Lung (tissue), 12 donors: ENCODE data around the gene ZFAND4. TPM values are rescaled to one million over a fixed set of nuclear protein-coding genes. Genes with fewer than 3 reads are reported as not detected.

Experiments
- ATAC-seq: fragments of 200-7000 bp; cut with Tn5 transposase; one replicate; pipeline ENCODE4 v1.9.1; 2020; ENCODE audit warnings: moderate number of reproducible peaks; ENCODE audit not compliant: insufficient read depth, low FRiP score
- DNase-seq, 3 donors: peaks; one replicate each; pipeline ENCODE4 v3.0.0-alpha.2; 2013 to 2017
- H3K27ac ChIP-seq, 2 donors: one replicate each; pipeline ENCODE4 v1.5.1; 2013; ENCODE audit warnings: mild to moderate bottlenecking in 2 of 2, moderate library complexity in 2 of 2, control low read depth in 1 of 2, inconsistent platforms in 1 of 2, low read depth in 1 of 2, low read length in 1 of 2
- H3K27me3 ChIP-seq, 3 donors: one replicate each; pipeline ENCODE4 v1.5.1; 2013; ENCODE audit warnings: low read length in 2 of 3; ENCODE audit not compliant: control insufficient read depth in 3 of 3, insufficient read depth in 3 of 3
- H3K36me3 ChIP-seq, 4 donors: one replicate each; pipeline ENCODE4 v1.5.1; 2013; ENCODE audit warnings: low read length in 4 of 4, mild to moderate bottlenecking in 1 of 4, moderate library complexity in 1 of 4; ENCODE audit not compliant: control insufficient read depth in 4 of 4, insufficient read depth in 4 of 4
- H3K4me1 ChIP-seq, 5 donors: one replicate each; pipeline ENCODE4 v1.5.1; 2013; ENCODE audit warnings: low read length in 5 of 5, mild to moderate bottlenecking in 2 of 5, moderate library complexity in 1 of 5; ENCODE audit not compliant: control insufficient read depth in 5 of 5, insufficient read depth in 5 of 5
- H3K4me3 ChIP-seq: one replicate; pipeline ENCODE4 v1.5.1; 2013; ENCODE audit warnings: mild to moderate bottlenecking, control low read depth, moderate library complexity
- H3K9ac ChIP-seq, 2 donors: one replicate each; pipeline ENCODE4 v1.5.1; 2013; ENCODE audit warnings: low read length in 2 of 2, control low read depth in 1 of 2; ENCODE audit not compliant: insufficient read depth in 1 of 2
- H3K9me3 ChIP-seq, 4 donors: one replicate each; pipeline ENCODE4 v1.5.1; 2013; ENCODE audit warnings: low read length in 3 of 4, mild to moderate bottlenecking in 1 of 4, moderate library complexity in 1 of 4; ENCODE audit not compliant: control insufficient read depth in 4 of 4, insufficient read depth in 3 of 4
- CTCF ChIP-seq: IDR thresholded peaks from 2 replicates; pipeline ENCODE4 v1.5.1; 2012; ENCODE audit warnings: mild to moderate bottlenecking; ENCODE audit errors: control extremely low read depth, extremely low read depth
- WGBS, 2 donors: extraction: QIAGEN DNeasy Blood & Tissue Kit; methylation state at CpG; one replicate each; pipeline ENCODE4 v1.1.7; 2013; 5-methylcytosine and 5-hydroxymethylcytosine counted together
- polyA plus RNA-seq, 2 donors: library from polyadenylated mRNA; stranded (reverse); fragments of 200-250 nt; gene quantifications; one replicate each; pipeline ENCODE4 v1.2.1, GENCODE V29; 2013
- total RNA-seq, 2 donors: library from RNA; depleted of rRNA in 1 of 2; stranded (reverse); fragments of >200 nt in 1 of 2; gene quantifications; one replicate each; pipeline ENCODE4 v1.2.1, GENCODE V29; 2014 to 2021
- donor health status: control.
- donor health status: control.
- donor health status: Bipolar disorder and iron deficiency.
- donor health status: healthy.
- donor health status: DM: yes; HTN: yes; CAD: no.

The ZFAND4 gene
- total and polyA plus RNA-seq, 4 donors: 4.4 to 19.1 (median 11.5) TPM

DNA sequence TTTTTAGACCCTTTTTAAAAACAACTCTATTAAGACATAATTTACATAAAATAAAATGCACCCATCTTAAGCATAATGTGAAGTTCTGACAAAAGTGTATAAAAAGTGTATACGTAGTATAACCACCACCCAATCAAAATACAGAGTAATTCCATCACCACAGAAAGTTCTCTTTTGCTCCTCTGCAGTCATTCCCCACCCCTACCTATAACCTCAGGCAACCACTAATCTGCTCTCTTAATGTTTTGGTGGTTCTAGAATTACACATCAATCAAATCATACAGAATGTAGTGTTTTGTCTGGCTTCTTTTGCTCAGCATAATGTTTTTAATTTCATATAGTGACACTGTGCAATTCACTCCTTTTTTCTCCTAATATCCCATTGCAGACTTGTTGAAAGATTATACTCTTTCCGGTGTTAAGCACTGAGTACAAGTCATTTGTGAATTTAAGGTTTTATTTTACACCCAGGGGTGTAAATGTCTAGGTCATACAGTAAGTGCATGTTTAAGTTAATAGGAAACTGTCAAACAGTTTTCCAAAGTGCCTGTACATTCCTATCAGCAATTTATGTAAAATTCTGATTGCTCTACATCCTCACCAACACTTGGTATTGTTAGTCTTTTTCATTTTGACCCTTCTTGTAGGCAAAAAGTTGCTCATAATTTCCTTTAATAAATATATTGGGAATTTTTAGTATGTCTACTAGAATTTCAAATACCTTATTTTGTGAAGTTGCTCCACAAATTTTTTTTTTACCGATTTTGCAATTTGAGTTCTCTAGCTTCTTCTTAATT lies 86.3 kb downstream of the ZFAND4 start:
- DNase-seq (no peak), ATAC-seq (no peak)
- WGBS, 2 donors: 97 to 99% methylated on average over 3 of the region's 3 CpGs
- peaks cover 0 to 11% (median 0%) of the 10 kb centered on the region in 5 donors for H3K4me1 ChIP-seq
- no peak overlapping the region for H3K4me3 ChIP-seq
- no peak for TF ChIP-seq CTCF
- no peaks in the 10 kb centered on the region for H3K27me3 ChIP-seq
- no peak overlapping the region for H3K9ac ChIP-seq
- H3K27ac ChIP-seq: no peak overlapping the region
- peaks cover 0 to 6% (median 1%) of the 10 kb centered on the region in 4 donors for H3K36me3 ChIP-seq
- peaks cover 0 to 11% (median under 1%) of the 10 kb centered on the region in 4 donors for H3K9me3 ChIP-seq

DNA sequence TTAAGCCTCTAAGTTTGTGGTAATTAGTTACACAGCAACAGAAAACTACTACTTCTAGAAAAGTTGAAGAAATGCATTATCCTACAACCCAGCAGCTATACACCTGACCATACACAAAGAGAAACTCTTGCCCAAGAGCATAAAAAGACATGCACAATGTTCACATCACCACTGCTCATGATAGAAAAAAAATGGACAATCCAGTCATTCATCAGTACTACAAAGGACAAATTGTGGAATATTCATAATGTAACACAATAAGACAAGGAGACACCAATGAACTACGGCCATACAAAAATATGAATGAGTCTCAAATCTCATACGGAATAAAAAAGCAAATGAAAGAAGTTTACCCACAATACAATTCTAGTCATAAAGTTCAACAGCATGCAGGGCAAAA lies 87.4 kb downstream of the ZFAND4 start:
- DNase-seq: no peak
- WGBS, 2 donors: 93 to 96% methylated on average over 2 of the region's 2 CpGs
- no peak for TF ChIP-seq CTCF
- Histone ChIP-seq H3K9me3 (peaks cover 0 to 11% (median under 1%) of the 10 kb centered on the region in 4 donors), H3K4me3 (no peak overlapping the region), H3K36me3 (peaks cover 0 to 5% (median 1%) of the 10 kb centered on the region in 4 donors), H3K27ac (no peak overlapping the region), H3K4me1 (peaks cover 0 to 17% (median 0%) of the 10 kb centered on the region in 5 donors), H3K9ac (no peak overlapping the region), H3K27me3 (no peaks in the 10 kb centered on the region)
- no peak for ATAC-seq

DNA sequence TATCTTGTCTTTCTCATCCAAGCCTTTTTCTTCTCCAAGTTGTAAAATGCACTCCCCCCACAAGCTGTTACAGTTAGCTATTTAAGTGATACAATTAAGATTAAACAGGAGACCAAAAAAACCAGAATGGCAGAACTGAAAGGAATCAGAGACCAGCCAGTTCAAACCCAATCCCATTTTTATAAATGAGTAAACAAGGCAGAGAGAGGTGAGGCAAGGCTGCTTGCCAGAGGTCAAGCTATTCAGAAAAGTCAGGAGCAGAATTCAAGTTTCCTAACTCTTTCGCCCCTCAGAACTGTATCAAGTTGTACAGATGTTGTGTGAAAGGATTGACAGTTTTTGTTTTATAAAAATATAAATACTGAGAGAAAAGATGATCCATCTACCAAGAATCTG lies 90.2 kb downstream of the ZFAND4 start:
- peaks cover 0 to 11% (median under 1%) of the 10 kb centered on the region in 4 donors for H3K9me3 ChIP-seq
- ATAC-seq (no peak), DNase-seq (no peak)
- H3K36me3 ChIP-seq: peaks cover 0 to 3% (median 0%) of the 10 kb centered on the region in 4 donors
- WGBS, 2 donors: 88% methylated on average over 1 of the region's 1 CpG
- no peak overlapping the region for H3K27ac ChIP-seq
- no peaks in the 10 kb centered on the region for H3K27me3 ChIP-seq
- H3K9ac ChIP-seq: no peak overlapping the region
- H3K4me3 ChIP-seq: no peak overlapping the region
- peaks cover 0 to 19% (median 0%) of the 10 kb centered on the region in 5 donors for H3K4me1 ChIP-seq
- no peak for TF ChIP-seq CTCF
